ENCODE measurements around the gene NDUFA13.

Gene NDUFA13

DNA sequence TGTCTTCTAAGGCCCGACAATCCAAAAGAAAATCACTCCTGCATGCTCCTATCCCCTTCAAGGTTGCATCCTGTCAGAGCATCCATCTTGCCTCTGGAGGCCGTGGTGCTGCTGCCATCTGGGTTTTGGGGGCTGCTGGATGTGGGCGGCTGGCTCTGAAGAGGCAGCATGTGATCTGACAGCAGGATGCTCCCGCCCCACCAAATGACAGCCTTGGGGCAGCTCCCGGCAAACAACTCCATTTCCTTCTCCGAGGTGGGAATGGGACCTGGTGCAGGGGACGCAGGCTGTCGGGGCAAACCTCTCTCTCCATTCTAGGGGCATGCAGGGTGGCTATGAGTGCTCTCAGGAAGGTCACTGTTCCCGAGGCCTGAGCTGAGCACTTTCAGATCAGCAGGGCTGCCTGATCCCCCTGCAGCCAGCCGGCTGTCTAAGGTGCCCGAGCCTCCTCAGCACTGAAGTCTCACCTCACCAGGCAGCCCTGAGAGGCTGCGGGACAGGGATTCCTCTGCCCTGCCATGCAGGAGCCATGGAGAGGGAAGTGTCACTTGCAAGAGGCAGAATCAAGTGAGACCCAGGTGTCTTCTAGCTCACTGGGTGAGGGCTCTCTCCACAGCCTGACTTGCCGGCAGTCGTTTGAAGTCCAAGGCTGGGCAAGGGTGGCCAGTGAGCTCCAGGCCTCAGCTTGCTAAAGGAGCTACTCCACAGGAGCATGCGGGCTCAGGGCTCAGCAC lies 29.5 kb upstream of the NDUFA13 start:
- H3K36me3 Mint-ChIP-seq (ENCODE audit: low read depth): peaks cover 14% of the 10 kb centered on the region
- no peaks in the 10 kb centered on the region for H3K27me3 Mint-ChIP-seq
- H3K9me3 Mint-ChIP-seq: no peaks in the 10 kb centered on the region
- H3K4me3 Mint-ChIP-seq: no peak overlapping the region
- H3K27ac Mint-ChIP-seq: peak overlapping the region; percentile 35
- no peak for ATAC-seq
- no peak for DNase-seq
- peaks cover 64% of the 10 kb centered on the region for H3K4me1 Mint-ChIP-seq

DNA sequence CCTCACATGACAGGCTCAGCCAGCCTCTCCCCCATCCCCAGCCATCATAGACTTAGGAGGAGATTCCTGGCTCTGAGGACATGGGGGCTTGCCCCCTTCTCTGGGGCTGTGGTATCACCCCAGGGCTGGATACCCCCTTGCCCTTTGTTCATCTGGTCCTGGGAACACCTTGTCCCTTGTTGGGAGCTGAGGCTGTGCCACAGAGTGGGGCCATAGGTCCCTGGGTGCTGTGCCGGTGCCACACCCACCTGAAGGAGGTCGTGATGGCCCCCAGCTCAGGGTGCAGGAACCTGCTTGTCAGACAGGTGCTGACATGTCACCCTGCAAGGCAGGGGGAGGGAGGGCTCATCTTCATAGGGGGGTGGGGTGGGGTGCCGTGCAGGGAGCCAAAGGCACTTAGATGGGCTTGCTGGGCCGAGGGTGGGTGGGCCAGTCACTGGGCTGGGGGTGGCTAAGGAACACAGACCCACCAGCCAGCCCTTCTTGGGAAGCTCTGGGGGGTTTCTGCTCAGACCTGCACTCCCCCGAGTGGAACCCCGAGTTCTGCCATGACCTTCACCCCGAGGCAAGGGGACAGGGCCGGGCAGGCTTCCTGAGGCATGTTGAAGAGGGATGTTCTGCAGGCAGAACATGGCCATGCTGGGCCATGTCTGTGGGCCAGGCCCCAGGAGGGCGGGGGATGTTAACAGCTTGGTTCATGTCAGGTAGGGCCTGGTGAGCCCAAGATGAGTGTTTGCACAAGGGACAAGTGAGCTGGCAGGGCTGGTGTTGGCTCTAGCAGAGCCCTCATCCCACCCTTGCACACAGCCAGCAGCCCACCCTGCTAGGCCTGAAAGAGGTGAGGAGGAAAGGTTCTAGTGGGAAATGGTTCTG lies 28.7 kb upstream of the NDUFA13 start:
- Mint-ChIP-seq H3K36me3 (ENCODE audit: low read depth) (peaks cover 14% of the 10 kb centered on the region), H3K4me3 (no peak overlapping the region), H3K27me3 (no peaks in the 10 kb centered on the region), H3K27ac (peak overlapping the region; percentile 86), H3K9me3 (no peaks in the 10 kb centered on the region), H3K4me1 (peaks cover 62% of the 10 kb centered on the region)
- ATAC-seq (no peak), DNase-seq (no peak)

DNA sequence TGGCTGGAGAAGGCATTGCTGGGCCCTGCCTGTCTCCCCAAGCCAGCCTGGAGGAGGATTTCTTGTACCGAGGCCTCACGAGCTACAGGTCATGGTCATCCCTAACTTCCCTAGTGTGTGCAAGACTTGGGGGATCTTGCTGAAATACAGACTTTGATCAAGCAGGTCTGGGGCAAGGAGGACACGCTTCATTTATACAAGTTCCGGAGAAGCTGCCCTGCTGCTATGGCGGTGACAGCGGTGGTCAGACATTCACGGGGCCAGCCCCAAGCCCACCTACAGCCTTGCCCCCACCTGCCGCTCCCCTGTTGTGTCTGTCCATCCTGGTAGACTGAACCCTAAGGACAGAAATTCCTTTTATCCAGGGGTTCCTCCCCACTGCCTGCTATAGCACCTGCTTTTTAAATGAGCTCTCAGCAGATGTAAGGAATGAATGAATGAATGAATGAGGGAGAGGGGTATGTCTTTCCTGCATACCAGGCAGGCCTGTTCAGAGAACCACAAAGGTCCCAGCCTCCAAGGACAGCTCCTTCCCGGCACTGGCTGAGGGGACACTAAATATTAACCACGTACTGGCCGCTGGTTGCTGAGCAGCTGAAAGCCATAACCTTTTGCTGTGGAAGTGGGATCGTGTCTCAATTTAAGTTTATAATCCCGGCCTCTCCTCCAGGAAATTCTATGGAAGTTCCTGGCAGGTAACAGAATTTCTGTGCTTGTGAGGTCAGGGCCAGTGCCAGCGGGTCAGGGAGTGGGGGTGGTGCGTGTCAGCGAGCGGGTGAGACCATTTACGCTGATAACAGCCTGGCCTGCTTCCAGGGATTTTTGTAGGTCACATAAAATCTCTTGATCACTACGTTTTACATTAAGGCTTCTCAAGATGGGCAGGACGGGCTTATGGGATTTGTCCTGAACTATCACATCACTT lies 27.8 kb upstream of the NDUFA13 start:
- Mint-ChIP-seq H3K4me1 (peaks cover 56% of the 10 kb centered on the region), H3K27ac (peak overlapping the region; percentile 86), H3K36me3 (ENCODE audit: low read depth) (peaks cover 13% of the 10 kb centered on the region), H3K9me3 (no peaks in the 10 kb centered on the region), H3K4me3 (no peak overlapping the region), H3K27me3 (no peaks in the 10 kb centered on the region)
- ATAC-seq: no peak
- no peak for DNase-seq

DNA sequence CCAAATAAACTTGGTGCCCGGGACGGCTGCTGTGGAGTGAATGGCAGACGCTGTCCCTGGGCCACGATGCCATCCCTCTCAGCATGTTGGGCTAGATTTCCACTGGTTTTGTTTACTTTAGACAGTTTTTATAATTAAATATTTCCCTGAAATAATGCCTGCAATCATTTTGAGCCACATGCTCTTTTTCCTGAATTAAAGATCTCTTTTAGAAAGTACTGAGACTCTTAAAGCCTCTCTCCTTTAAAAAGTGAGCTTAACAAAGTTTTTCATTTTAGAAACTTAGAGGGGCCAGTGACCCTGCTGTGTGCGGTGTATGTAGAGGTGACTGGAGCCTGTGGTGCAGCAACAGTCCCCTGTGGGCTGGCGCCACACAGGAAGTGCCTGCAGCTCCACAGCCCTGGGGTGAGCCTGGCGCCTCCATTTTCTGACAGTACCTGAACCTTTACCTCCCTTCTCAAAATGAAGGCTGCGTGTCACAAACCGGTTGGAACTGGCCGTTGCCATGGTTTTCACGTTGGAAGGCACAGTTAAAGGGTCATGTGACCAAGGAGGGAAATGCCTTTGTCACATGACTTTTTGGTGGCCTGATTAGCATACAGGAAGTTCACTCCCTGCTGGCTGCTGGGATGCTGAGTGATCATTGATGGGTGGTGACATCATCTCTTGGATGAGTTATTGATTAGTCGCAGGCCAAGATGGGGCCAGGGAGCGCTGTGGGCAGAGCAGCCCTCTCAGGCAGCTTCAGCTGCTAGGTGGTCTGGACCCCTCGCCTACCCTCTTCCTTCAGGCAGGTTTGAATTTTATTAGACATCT lies 26.9 kb upstream of the NDUFA13 start:
- ATAC-seq (peak; percentile 88), DNase-seq (peak; percentile 77)
- no peaks in the 10 kb centered on the region for H3K9me3 Mint-ChIP-seq
- H3K27me3 Mint-ChIP-seq: no peaks in the 10 kb centered on the region
- H3K36me3 Mint-ChIP-seq (ENCODE audit: low read depth): peaks cover 18% of the 10 kb centered on the region
- peaks cover 57% of the 10 kb centered on the region for H3K4me1 Mint-ChIP-seq
- H3K27ac Mint-ChIP-seq: peak overlapping the region; percentile 86
- peak overlapping the region; percentile 46 for H3K4me3 Mint-ChIP-seq

DNA sequence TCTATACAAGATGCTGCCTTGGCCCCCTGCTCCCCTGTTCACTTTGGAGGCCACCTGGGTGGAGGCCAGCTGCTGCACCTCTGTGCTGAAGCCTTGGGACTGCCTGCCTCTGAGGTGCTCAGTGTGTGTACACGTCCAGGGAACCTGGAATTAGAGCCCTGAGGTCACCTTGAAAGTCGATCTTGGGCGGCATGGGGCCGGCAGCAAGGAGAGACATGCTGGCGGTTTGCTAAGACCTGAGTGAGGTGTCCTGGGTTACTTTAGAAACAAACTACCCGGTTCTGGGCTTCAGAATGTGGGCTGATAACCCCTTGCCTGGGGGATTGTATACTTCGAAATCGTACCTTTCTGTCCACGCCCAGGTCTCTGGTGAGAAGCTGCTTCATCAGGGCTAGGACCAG lies 26.2 kb upstream of the NDUFA13 start:
- peak overlapping the region; percentile 46 for H3K4me3 Mint-ChIP-seq
- H3K36me3 Mint-ChIP-seq (ENCODE audit: low read depth): peaks cover 18% of the 10 kb centered on the region
- no peak for ATAC-seq

DNA sequence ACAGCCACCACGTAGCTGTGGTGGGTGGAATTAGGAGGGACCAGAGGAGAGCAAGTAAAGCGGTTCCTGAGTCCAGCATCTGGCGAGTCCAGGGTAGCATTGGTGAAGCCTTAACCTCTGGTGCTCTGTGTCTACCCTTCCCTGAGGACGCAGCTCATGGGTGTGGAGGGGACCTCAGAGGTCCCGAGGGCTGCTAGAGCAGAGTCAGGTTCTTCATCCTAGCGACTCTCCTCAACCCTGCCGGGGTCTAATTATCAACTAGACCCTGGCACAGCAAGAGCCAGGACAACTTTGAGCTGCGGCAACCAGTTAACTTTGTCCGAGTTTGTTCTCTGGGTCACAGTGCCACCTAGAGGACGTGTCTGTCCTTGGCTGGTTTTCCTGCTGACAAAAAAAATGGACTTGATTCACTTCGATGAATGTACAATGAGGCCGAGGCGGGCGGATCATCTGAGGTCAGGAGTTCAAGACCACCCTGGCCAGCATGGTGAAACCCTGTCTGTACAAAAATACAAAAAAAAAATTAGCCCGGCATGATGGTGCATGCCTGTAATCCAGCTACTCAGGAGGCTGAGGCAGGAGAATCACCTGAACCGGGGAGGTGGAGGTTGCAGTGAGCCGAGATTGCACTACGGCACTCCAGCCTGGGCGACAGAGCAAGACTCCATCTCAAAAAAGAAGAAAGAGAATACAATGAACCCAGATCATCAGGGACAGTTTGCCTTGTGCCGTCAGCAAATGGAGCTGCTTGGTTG lies 25.6 kb upstream of the NDUFA13 start:
- no peaks in the 10 kb centered on the region for H3K27me3 Mint-ChIP-seq
- H3K4me3 Mint-ChIP-seq: no peak overlapping the region
- H3K36me3 Mint-ChIP-seq (ENCODE audit: low read depth): peaks cover 18% of the 10 kb centered on the region
- H3K4me1 Mint-ChIP-seq: peaks cover 58% of the 10 kb centered on the region
- H3K27ac Mint-ChIP-seq: peak overlapping the region; percentile 86
- DNase-seq (peak; percentile 82), ATAC-seq (no peak)
- no peaks in the 10 kb centered on the region for H3K9me3 Mint-ChIP-seq

More for the DNA sequence above, 26.2 kb upstream of the NDUFA13 start:
- Mint-ChIP-seq H3K27me3 (no peaks in the 10 kb centered on the region), H3K9me3 (no peaks in the 10 kb centered on the region), H3K4me1 (peaks cover 62% of the 10 kb centered on the region), H3K27ac (peak overlapping the region; percentile 86)
- DNase-seq: no peak

DNA sequence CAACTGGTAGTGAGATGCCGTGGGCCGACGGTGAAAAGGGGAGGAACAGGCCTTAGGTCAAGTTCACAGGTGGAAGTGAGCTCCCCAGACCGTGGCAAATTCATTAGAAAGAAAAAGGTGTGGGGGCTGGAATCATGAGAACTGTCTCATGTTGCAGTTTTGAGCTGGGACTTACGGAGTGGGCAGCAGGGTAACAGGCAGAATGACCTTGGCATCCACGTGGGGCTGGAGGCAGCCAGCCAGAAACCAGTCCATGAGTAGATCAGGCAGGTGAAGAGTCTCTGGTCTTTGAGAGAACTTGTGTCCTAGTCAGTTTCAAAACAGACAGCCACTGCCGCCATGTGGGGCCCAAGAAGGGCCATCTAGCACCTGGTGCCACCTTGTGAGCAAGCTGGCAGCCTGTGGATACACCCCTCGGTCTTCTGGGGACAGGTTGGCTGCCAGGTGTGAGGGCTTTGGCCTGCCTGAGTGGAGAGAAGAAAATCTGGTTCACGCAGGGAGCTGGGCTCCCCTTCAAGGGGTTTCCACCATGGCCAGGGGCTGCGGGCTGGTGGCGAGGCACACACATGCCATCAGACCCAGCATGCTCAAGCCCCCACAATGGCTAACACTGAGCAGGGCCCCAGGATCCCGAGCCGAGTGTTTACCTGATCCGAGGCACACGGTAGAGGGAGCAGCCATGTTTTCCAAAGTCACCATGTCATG lies 24.6 kb upstream of the NDUFA13 start:
- DNase-seq (no peak), ATAC-seq (no peak)
- Mint-ChIP-seq H3K27ac (no peak overlapping the region), H3K4me3 (no peak overlapping the region), H3K36me3 (ENCODE audit: low read depth) (peaks cover 20% of the 10 kb centered on the region), H3K4me1 (peaks cover 48% of the 10 kb centered on the region), H3K9me3 (no peaks in the 10 kb centered on the region), H3K27me3 (no peaks in the 10 kb centered on the region)

DNA sequence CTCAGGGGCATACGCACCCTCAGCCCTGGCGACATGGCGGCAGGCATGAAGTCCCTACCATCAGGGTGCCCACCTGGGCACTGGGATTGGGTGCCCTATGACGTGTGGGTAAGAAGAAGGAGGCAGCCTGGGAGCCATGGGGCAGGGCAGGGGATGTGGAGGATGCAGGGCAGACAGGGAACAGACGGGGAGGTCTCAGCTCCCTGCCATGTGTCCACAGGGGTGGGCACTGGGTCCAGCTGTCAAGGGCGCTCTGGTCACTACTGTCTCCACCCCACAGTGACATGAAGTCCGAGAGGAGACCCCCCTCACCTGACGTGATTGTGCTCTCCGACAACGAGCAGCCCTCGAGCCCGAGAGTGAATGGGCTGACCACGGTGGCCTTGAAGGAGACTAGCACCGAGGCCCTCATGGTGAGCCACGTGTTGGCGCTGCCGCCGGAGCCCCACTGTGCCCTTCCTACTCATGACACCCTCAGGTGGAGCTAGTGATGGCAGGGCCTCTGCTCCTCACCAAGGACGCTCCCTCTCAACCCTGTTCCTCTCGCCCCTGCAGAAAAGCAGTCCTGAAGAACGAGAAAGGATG lies 23.9 kb upstream of the NDUFA13 start:
- Mint-ChIP-seq H3K4me3 (no peak overlapping the region), H3K4me1 (peaks cover 45% of the 10 kb centered on the region), H3K36me3 (ENCODE audit: low read depth) (peaks cover 24% of the 10 kb centered on the region)

DNA sequence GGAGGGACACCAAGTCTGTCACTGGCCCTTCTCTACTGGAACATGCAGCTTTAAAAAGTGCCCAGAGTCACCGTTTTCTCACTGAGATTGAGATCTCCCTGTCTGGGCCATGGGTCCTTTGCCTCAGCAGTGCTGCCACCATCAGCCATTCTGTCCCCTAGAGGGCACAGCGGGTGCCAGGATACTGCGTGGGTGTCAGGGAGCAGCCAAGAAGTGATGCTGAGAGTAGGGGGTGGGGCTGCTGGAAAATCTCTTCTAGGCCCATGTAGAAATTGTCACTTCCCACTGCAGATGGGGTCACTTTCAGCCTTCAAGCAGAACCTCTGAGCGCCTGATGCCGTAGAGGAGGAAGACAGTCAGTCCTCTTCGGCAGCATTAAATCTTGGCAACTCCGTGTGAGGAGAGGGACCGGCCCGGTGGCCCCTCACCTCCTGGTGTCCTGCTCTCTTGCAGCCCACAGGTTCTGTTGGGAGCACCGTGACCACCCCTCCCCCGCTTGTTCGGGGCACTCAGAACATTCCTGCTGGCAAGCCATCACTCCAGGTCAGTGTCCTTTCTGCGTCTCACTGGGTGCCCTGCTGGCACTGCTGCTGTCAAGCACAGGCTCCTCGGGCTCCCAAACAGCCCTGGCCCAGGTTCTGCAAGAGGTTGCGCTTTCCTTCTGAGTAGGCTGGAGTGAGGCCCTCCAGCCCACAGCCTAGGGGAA lies 22.0 kb upstream of the NDUFA13 start:
- Mint-ChIP-seq H3K36me3 (ENCODE audit: low read depth) (peaks cover 25% of the 10 kb centered on the region), H3K27ac (no peak overlapping the region)

More for the DNA sequence above, 23.9 kb upstream of the NDUFA13 start:
- DNase-seq (no peak), ATAC-seq (no peak)
- Mint-ChIP-seq H3K9me3 (no peaks in the 10 kb centered on the region), H3K27me3 (no peaks in the 10 kb centered on the region), H3K27ac (no peak overlapping the region)

DNA sequence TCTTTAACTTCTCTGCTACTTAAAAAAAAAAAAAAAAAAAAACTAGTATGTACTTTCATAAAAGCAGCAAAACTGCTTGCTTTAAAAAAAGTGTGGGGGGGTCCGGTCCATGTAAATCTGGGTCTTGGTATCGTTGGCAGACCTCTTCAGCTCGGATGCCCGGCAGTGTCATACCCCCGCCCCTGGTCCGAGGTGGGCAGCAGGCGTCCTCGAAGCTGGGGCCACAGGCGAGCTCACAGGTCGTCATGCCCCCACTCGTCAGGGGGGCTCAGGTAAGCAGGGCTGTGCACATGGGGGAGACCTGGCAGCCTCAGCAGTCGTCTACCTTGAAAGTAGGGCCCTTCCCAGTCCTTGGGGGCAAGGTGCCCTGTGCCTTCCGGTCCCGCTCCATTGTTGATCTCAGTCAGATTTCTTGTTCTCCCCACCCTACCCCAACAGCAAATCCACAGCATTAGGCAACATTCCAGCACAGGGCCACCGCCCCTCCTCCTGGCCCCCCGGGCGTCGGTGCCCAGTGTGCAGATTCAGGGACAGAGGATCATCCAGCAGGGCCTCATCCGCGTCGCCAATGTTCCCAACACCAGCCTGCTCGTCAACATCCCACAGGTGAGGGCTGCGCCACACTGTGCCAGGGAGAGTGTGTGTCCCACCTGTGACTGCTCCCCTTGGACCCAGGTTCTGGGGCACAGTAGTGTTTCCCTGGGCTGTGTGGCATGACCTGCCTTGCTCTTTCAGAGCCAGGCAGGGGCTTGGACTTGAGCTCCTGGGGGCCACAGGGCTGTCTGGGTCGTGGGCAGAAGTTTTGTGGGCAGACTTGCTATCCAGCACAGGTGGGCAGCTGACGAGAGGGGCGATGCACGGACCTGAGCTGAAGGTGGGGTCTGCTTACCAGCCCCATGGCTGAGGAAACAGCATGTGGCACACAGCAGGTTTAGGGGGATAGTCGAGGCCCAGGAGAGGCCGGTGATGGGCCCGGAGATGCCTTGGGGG lies 20.1 kb upstream of the NDUFA13 start:
- DNase-seq: no peak
- ATAC-seq: no peak
- H3K27me3 Mint-ChIP-seq: no peaks in the 10 kb centered on the region
- H3K4me3 Mint-ChIP-seq: no peak overlapping the region
- H3K27ac Mint-ChIP-seq: no peak overlapping the region
- no peaks in the 10 kb centered on the region for H3K9me3 Mint-ChIP-seq
- H3K4me1 Mint-ChIP-seq: peaks cover 11% of the 10 kb centered on the region
- peaks cover 23% of the 10 kb centered on the region for H3K36me3 Mint-ChIP-seq (ENCODE audit: low read depth)

More for the DNA sequence above, 22.0 kb upstream of the NDUFA13 start:
- Mint-ChIP-seq H3K4me1 (peaks cover 28% of the 10 kb centered on the region), H3K9me3 (no peaks in the 10 kb centered on the region), H3K27me3 (no peaks in the 10 kb centered on the region), H3K4me3 (no peak overlapping the region)
- DNase-seq (no peak), ATAC-seq (no peak)

Measured in activated naive CD8-positive, alpha-beta T cell treated with anti-CD3 and anti-CD28 coated beads, Interleukin-2, amount 50 U/mL, for 24 hours (primary cell).